Retina (tissue), 1 donor: Measurements from ENCODE around the gene PAPSS2.

Source experiments
- DNase-seq: peaks from one replicate; pipeline ENCODE4 v3.0.0-alpha.2; 2016

Gene PAPSS2

DNA sequence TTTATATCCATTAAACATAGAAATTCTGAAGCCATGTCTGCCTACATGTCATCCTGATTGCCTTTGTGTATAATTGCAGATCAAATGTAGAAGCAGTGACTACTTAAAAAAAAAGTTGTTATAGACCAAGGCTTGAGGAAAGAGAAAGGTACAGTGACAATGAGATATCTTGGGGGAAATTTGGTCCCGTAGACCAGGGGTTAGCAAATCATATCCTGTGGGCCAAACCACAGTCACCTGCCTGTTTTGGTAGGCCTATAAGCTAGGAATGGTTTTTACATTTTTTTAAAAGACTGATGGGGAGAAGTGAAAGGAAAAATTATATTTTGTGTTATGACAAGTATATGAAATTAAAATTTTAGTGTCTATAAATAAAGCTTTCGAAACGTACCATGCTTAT is 12.9 kb downstream of the PAPSS2 start:
- no peak for DNase-seq

DNA sequence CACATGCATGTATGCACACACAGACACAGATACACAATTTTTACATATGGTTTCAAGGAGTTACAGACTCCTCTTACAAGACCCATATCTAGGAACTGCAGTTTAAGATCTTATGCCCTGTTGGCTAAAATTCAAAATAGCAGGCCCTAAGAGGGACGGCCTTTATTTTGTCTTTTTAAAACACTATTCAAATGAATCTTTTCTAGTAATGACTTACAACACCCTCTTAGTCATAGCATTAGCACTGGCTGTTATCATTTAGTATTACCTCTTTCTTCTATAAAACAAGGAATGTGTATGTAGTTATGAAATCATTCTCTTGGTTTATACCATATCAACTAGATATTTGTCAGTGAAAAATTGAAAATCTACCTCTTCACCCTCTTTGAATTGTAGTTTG is 15.3 kb downstream of the PAPSS2 start:
- DNase-seq: no peak

DNA sequence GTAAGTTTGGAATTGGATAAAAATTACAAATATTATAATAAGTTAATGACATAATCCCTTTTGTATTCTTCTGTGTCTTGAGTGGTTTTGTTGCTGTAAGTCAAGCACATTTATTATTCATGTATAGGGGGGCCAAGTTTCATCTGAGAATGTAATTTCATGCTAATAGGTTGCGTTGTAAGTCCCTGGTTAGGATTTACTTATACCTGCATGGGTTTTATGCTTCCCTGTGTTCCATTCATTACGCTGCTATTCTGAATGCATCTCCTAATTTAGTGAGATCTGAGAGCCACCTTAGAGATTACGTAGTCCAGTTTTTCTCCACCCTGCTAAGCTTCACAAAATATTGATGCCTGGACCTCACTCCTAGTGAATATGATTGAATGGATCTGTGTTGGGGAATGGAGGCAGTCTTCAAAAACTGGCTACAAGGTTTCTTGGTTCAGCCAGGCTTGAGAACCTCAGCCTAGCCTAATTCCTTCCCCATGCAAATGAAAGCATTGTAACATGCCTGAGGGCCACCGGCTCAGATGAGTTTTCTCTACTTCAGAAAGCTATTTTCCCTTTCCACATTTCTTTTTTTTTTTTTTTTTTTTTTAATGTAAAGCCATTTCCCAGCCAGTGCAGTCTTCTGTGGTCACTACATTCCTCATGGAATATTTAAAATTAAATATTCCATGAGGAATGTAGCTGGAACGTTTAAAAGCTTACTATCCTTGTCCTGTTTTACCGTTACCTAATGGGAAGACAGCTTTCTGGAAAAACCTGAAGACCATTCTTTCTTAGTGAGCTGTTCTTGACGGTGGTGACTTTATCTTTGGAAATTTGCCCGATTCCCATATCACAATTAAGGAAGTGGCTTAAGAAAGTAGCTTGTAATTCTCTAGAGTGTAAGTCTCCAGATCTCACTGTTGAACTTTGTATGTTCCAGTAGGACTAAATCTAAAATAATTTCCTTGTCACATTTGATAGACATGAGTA is 16.0 kb downstream of the PAPSS2 start:
- no peak for DNase-seq

DNA sequence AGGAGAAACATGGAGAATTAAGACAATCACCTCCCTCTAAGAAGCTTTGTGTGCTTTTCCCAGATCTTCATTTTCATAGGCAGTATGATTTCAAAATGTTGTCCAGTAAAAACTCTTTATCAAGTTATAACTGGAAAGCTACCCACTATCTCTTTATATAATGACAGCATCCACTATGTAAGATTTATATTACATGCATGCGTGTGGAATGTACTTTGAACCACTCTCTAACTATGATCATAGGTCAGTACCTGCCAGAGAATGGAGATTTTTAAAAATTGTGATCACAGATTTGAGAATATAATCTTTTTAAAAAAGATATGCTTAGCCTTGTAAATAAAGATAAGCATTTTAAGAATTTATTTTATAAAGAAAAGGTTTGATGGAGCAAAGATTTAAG is 17.9 kb downstream of the PAPSS2 start:
- no peak for DNase-seq

DNA sequence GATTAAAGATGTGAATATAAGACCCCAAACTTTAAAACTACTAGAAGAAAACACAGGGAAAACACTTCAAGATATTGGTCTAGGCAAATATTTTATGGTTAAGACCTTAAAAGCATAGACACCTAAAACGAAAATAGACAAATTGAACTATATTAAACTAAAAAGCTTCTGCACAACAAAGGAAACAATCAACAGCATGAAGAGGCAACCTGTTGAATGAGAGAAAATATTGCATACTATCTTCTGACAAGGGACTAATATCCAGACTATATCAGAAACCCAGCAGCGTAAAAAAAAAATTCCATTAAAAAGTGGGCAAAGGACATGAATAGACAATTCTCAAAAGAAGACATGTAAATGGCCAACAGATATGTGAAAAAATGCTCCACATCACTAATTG is 18.6 kb downstream of the PAPSS2 start:
- no peak for DNase-seq

DNA sequence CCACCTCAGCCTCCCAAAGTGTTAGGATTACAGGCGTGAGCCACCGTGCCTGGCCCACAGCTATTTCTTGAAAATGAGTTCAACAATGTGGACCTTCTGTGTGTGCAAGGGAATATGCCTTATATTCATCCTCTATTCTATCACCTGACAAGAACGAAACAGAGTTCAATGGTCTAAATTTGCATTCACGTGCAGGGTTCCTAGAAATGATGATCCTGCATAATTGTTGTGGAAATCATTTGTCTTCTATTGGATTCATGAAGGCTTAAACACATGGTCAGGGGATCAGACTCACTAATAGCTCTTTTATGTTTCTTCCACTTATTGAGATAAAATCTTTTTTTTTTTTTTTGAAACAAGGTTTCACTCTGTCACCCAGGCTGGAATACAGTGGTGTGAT is 23.7 kb downstream of the PAPSS2 start:
- no peak for DNase-seq

DNA sequence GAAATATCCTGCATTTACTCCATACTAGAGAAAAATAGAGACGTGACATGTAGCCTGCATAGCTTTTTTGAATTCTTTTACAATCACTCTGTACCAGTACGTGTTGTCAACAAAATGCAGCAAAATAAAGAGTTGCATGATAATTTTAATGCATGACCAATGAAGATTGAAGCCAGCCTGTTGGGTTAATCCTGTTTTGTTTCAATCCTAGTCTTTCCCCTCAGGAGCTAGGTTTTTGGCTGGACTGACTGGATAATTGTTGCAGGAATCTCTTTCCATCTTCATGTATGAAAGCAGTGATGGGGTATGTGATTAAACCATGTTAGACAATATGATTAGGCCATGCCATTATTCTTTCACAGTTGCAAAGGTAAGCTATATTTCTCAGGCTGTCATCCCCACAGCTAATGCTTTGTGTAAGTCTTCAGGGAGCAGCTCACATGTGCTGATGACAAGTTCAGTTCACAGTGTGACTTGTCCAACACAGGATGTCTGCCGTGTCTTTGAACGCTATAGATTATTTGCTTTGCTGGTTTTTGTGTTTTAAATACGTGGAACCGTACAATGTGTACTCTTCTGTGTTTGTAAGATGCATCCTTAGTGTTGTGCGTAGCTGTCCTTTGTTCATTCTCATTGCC is 24.4 kb downstream of the PAPSS2 start:
- peak; percentile 7 for DNase-seq

DNA sequence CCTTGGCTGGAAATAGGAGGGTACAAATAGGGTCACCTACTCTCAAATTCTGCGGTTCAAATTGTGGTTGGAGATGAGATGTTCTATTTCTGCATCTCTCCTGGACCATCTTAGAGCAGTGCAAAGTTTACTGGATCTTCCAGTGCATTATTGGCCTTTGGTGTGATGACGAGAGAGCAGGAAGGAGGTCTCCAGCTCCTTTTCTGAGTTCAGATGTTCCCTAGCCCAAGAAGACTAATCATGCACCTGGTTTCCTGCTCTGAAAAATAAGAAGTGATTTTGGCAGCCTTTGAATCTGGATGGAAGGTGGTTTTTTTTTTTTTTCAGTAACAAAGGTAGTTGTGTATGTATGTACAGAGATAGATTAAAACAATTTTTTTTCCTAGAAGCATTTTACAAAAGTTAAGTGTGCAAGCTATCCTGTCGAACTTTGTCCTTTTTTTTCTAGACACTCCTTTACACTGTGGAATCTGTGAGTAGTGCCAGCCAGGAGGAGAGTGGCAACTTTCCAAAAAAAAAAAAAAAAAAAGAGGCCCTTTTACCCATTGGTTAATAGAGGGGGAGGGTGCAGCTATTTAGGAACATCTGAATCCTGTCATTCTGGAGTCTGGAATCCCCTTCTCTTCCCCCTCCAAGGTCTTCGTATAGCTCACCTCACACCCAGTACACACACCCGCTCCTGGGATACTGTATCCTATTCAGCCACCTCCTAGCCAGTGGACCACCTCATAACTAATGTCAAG is 26.3 kb downstream of the PAPSS2 start:
- no peak for DNase-seq

DNA sequence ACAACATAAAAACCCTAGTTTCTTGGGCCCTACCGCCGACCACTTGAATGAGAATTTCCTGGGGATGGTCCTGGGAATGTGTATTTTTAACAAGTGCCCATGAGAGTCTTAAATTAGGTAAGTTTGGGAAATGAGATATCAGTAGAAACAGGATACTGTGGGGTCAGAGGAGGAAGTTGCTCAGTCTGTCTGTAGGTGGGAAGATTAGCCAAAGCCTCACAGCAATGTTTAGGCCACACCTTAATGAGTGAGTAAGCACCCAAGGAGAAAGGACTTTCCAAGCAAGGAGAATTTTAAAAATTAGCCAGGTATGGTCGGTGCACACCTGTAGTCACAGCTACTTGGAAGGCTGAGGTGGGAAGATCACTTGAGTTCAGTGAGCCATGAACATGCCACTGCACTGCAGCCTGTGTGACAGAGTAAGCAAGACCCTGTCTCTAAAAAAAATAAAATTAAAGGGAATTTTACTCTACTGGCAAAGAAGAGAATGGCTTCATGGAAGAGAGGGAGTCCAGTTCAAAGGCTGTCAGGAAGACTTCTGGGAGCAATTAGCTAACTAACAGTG is 31.9 kb downstream of the PAPSS2 start:
- DNase-seq: no peak

DNA sequence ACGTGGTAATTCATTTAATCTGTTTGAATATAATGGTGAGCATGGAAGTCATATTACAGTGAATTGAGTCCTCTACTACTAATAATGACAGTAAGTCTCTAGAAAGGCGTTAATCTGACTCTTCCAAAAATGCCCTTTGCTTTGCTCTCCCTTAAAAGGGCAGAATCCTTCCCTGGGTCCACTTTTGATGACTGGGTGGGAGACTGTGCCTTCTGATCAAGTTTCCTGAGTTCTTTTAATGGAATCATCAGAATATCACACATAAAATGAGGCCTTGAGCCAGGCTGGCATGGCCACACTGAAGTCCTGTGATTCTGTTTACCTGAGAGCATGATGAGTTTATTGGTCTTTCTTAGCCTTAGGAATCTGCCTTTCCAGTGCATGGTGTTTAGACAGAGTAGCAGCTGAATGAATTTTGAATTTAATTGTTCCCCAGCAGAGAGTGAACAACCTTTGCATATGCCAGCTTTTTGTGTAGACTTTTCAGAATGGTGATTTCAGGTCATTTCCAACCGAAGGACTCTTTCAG is 33.3 kb downstream of the PAPSS2 start:
- DNase-seq: no peak

DNA sequence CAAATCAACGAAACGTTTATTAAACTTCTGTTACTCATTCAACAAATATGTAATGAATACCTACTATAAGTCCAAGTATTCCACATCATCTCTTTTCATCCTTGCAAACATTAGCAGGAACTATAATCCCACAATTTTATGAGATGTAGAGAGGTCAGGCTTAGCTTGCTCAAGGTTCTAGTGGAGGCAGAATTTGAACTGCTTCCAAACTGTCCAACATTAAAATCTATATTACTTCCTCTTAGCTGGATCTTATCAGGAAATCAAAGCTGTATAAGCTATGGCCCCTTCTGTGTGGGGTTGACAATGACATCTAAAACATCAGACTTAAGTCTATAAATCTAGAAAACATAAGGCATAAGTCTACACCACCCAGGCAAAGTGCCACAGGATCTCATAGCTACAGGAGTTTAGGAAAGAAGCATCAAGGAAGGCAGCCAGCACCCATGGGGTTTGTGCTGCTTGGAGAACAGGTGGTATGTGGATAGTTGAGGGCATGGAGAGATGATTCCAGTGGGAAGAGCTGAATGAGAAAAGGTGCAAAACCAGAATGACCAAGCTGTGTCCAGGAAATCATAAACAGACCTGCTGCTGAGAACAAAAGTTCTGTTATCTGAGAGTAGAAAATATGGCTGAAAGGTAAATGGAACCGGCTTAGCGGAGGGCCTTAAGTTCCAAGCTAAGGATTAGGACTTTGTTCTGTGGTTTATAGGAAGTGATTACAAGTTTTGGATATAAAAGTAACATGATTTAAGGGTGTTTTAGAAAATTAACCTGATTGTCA is 34.5 kb downstream of the PAPSS2 start:
- DNase-seq: no peak

DNA sequence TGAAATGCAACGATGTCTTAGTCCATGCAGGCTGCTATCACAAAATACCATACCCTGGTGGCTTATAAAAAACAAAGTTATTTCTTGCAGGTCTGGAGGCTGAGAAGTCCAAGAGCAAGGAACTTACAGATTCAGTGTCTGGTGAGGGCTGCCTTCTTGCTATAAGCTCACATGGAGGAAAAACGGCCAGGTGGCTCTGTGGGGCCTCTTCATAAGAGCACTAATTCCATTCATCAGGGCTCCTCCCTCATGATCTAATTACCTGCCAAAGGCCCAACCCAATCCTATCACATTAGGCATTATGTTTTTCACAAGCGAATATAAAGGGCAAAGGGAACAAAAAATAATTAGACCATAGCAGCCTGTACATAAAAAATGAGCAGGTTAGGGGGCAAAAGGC is 35.4 kb downstream of the PAPSS2 start:
- DNase-seq: no peak

DNA sequence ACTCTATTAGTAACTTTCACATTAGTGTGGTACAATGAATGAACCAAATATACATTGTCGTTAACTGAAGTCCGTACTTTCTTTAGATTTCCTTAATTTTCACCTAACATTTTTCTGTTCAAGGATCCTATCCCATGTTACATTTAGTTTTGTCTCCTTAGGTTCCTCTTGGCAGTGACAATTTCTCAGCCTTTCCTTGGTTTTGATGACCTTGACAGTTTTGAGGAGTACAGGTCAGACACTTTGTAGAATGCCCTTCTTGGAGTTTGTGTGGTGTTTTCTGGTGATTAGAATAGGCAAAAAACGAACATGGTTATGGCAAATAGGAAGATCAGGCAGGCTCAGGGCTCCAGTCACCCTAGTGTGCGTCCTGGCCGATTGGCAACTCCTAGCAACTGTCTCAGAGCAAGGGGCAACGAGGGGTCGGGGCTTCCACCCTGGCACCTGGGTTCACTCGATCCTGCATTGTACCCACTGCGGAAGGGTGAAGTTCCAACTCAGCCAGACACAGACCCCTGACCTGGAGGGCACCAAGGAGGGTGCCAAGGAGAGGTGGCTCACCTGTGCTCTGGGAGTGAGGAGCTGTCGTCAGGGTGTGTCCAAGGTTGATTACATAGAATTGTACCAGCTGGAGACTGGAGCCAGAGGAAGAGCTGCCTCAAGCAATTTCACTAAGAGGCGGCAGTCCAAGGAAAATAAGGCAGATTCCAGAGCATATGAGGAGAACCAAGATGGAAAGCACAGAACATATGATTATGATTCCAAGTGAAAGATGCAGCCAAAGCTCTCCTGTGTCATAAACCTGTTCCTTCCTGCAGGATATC is 37.5 kb downstream of the PAPSS2 start:
- no peak for DNase-seq

DNA sequence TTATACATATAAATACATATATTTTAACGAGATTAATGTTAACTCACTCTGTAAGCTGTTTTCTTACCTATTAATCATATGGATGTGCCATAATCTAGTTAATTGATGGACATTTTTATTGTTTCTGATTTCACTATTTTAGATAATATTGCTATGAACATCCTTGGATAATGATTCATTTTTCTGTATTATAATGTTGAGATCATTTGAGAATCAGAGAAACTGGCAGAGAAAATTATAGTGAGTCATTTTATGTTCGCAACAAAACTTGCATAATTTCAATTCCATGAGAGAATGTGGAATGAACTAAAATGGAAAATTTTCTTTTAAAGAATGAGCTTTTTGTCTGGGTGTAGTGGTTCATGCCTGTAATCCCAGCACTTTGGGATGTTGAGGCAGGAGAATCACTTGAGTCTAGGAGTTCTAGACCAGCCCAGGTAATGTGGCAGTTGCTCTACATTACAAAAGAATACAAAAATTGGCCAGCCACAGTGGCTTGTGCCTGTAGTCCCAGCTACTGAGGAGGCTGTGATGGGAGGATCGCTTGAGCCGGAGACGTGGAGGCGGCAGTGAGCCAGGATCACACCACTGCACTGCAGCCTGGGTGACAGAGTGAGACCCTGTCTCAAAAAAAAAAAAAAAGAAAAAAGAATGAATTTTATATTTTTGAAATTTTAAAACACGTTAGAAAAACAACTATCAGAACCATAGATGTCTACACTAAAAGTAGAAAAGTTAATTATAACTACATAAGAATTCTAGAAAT is 40.5 kb downstream of the PAPSS2 start:
- no peak for DNase-seq

DNA sequence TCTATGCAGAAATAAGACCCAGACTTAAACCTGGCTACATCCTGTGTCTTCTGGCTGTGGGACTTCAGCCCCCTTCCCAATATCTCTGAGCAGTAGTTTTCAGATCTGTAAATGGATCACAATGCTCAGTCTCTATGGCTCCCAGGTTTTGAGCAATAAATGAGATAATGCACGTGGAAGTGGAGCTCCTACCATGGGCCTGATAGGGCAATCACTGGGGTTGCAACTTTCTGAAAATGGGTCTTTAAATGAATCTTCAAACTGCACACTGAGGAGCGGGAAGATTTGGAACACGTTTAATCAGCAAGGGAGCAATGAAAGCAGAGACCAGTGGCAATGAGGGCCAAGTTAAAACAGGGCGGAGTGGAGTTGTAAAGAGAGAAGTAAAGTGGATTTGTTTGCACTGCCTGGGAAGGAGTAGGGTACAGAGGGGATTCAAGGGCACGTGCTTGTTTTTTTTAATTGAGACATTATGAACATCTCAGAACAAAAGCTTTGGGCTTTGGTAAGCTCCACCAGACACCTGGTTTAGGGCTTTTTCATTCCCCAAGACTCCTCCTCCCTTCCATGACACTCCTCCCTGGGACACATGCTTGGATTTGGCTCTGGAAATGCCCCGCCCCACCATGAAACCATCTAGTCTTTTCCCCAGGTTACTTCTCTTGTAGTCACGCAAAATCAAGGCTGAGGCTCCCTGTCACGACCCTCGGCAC is 42.7 kb downstream of the PAPSS2 start:
- no peak for DNase-seq

DNA sequence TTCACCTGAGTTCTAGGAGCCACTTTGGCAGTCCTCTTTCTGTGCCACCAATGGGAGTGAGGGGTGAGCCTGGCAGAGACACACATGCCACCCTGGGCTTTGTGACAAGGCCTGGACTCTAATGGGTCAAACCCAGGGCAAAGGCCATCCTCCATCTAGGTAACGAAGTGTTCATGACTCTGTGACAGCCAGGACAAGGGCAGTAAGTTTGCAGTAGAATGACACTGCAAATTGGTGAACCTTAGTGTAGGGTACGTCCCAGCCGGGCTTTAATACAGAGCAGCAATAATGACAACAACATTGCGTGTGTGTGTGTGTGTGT is 43.3 kb downstream of the PAPSS2 start:
- DNase-seq: no peak

DNA sequence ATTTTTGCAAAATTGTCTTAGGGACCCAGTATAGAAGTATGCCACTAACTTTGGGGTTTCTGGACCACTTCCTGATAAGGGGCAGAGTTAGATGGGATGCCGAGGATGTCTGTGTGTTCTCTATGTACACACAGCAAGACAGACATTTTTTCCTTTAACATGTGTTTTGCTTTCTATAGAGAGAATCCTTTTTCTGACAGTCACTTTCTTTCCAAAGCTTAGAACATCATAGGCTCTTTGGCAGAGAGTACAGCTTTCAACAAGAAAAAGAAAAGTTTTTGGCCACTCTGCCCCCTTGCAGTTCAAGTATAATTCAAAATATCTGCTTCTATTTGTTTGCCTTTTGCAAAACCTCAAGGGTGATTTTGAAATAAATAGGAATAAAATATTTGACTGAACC is 44.1 kb downstream of the PAPSS2 start:
- no peak for DNase-seq

DNA sequence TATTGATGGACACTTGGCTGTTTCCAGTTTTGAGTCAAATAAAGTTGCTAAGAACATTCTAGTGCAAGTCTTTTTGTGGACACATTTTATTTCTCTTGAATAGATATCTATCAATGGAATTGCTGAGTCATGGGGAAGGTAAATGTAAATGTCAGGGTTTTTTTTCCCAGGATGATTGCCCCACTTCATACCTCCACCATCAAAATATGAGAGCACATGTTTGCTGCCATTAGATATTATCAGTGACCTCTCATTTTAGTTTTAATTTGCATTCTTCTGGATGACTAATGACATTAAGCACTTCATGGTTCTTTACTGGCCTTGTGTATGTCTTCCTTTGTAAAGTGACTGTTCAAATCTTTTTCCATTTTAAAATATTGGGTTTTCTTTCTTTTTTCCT is 45.7 kb downstream of the PAPSS2 start:
- DNase-seq: no peak

DNA sequence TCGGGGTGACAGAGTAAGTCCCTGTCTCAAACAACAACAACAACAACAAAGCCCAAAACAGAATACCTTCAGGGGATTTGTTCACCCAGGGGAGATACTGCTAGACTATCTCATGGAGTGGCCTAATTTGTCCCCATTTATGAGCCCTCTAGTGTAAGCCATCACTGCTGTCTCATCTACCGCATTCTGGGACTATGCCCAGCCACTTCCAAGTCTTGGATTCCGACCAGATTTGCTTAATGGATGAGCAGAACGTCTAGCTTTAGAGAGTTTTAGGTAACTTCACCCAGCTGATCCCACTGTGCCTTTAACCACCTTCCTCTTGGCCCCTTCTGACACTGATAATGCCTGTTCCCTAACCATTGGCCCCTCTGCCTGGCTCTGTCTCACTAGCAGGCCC is 47.1 kb downstream of the PAPSS2 start:
- DNase-seq: no peak

DNA sequence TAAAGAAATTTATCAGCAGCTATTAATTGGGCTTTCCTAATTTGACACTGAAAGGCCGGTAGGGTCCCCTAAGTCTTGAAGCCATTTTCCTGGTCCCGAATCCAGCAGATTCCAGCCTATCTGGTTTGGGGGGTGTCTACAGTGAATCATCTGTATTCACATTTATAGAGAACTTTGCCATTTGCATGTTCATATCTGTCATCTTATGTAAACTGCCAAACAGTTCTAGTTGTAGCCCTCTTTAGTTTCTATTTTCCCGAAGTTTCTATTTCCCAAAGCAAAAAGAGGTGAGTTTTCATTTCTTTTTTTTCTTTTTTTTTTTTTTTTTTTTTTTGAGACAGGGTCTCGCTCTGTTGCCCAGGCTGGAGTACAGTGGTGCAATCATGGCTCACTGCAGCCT is 47.6 kb downstream of the PAPSS2 start:
- DNase-seq: no peak
